ENCODE results near the gene HEXIM1. TPM values are rescaled to one million over a fixed set of nuclear protein-coding genes. Genes with fewer than 3 reads are reported as not detected.

HEXIM1 gene
- total RNA-seq, 6 experiments from 2014 or later = 14.0 to 27.1 (median 19.6) TPM

DNA sequence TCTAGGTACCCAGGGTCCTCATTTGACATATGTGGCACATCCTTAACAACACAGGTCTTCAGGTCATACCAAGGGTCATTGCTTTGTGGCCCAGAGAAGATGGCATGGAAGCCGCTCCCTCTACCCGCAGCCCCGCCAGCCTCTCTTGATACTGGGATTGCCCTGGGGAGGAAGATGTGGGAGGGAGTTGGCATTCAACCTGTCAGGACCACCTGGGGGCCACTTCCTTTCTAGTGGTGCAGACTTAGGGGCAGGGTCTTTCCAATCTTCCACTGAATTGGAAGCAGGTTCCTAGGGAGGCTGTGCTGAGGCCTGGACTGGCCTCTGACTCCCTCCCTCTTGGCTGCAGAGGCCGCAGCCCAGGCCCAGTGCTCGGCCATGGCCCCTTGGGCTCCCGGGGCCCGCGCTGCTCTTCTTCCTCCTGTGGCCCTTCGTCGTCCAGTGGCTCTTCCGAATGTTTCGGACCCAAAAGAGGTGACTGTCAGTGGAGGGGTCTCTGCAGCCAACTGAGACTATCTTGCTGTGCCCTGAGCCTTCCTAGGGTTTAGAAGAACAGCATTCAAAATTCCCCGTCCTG, 5.1 kb upstream of the HEXIM1 start:
- ATAC-seq (no peak), DNase-seq (peak in 1 of 3 donors; percentile 46)
- H3K9me3 ChIP-seq = no peaks in the 10 kb centered on the region
- intact Hi-C loops (cut with DNase I) = no loop called here
- H3K4me1 ChIP-seq = peaks cover 0 to 24% (median 10%) of the 10 kb centered on the region in 4 donors
- H3K27me3 ChIP-seq = no peaks in the 10 kb centered on the region
- TF ChIP-seq, protein P1, sequence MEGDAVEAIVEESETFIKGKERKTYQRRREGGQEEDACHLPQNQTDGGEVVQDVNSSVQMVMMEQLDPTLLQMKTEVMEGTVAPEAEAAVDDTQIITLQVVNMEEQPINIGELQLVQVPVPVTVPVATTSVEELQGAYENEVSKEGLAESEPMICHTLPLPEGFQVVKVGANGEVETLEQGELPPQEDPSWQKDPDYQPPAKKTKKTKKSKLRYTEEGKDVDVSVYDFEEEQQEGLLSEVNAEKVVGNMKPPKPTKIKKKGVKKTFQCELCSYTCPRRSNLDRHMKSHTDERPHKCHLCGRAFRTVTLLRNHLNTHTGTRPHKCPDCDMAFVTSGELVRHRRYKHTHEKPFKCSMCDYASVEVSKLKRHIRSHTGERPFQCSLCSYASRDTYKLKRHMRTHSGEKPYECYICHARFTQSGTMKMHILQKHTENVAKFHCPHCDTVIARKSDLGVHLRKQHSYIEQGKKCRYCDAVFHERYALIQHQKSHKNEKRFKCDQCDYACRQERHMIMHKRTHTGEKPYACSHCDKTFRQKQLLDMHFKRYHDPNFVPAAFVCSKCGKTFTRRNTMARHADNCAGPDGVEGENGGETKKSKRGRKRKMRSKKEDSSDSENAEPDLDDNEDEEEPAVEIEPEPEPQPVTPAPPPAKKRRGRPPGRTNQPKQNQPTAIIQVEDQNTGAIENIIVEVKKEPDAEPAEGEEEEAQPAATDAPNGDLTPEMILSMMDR (IDR thresholded peaks at IDR 0.05) = no peak
- TF ChIP-seq POLR2A (IDR thresholded peaks at IDR 0.05) = no peak
- no CpG with 5 or more reads among the region's 13 CpGs for WGBS (ENCODE audit: insufficient coverage, low coverage, low lambda C conversion rate, missing lambda C conversion rate)
- no peak overlapping the region for H3K4me3 ChIP-seq
- peaks cover 0 to 14% (median 0%) of the 10 kb centered on the region in 4 donors for H3K36me3 ChIP-seq
- peak overlapping the region; percentile 67 to 90 (median 68) for H3K27ac ChIP-seq

DNA sequence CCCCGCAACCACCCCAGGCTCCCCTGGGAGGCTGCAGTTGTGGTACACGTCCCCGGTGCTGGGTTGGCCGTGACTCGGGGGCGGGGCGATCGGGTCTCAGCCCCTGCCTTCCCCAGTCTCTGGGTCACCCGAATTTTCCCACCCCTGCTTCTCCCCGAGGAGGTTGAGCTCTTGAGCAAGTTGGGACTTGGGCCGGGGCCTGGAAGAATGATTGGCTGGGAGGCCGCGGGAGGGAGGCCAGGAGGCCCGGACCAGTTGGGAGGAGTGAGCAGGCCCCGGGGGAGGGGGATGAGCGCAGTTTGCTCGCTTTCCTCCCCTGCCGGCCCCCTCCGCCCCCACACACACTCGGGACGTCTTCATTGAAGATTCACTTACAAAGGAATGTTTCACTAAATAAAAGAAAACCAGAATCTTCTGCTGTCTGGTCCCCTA, 4.5 kb upstream of the HEXIM1 start:
- peak overlapping the region; percentile 30 to 54 (median 47) for H3K4me3 ChIP-seq
- peak; percentile 2 to 18 (median 5) for ATAC-seq
- peaks cover 0 to 18% (median 7%) of the 10 kb centered on the region in 4 donors for H3K4me1 ChIP-seq
- TF ChIP-seq POLR2A (IDR thresholded peaks at IDR 0.05) = no peak
- TF ChIP-seq, protein P1 (IDR thresholded peaks at IDR 0.05) = no peak
- H3K9me3 ChIP-seq = no peaks in the 10 kb centered on the region
- intact Hi-C loops (cut with DNase I) = no loop called here
- peak; percentile 72 to 91 (median 83) for DNase-seq
- no peaks in the 10 kb centered on the region for H3K27me3 ChIP-seq
- peak overlapping the region; percentile 67 to 90 (median 68) for H3K27ac ChIP-seq
- H3K36me3 ChIP-seq = peaks cover 0 to 8% (median 0%) of the 10 kb centered on the region in 4 donors
- WGBS (ENCODE audit: insufficient coverage, low coverage, low lambda C conversion rate, missing lambda C conversion rate) = 6% methylated on average over 13 of the region's 21 CpGs

DNA sequence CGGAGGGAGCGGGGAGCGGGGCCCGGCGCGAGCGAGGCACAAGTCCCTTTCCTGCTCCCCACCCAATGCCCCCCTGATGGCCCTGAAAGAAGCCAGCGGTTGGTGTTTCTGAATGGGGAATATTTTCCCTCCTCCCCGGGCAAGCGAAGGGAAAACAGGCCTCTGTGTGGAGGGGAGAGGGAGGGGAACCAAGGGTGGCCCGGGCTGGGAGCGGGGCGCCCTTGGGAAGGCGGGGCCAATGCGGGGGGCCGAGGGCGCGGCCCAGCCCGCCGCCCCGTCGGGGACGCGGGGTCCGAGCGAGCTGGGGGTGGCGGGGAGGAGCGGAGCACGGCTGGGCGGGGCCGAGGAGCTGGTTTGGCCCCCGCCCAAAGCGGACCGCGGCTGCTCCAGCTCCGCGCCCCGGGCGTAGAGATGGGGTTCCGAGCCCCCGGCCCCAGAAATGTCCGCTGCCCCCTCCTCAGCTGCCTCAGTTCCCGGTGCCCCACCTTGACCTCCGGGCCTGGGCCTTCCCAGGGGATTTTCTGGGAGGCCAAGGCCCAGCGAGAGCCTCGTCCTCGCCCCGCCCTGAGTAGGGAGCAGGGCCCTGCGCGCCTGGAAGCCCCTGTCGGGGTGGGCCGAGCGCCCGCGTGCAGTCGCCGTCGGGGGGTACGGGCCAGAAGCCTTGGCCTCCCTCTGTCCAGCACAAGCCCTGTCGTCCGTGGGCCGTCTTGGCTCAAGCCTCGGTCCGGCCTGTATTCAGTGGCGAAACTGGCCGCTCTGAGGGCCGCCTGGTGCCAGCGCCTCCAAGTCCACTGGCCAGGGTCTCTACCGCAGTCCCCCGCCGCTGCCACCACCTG, 3.9 kb upstream of the HEXIM1 start:
- H3K4me1 ChIP-seq = peaks cover 0 to 17% (median 4%) of the 10 kb centered on the region in 4 donors
- intact Hi-C loops (cut with DNase I) = no loop called here
- H3K27ac ChIP-seq = peak overlapping the region; percentile 67 to 90 (median 68)
- peak; percentile 6 to 34 (median 18) for ATAC-seq
- H3K36me3 ChIP-seq = peaks cover 0 to 8% (median 0%) of the 10 kb centered on the region in 4 donors
- no peaks in the 10 kb centered on the region for H3K9me3 ChIP-seq
- TF ChIP-seq POLR2A (IDR thresholded peaks at IDR 0.05) = peak; percentile 45
- TF ChIP-seq, protein P1 (IDR thresholded peaks at IDR 0.05) = no peak
- H3K4me3 ChIP-seq = peak overlapping the region; percentile 30 to 54 (median 47)
- DNase-seq = peak; percentile 66 to 73 (median 70)
- H3K27me3 ChIP-seq = no peaks in the 10 kb centered on the region
- 3% methylated on average over 20 of the region's 71 CpGs for WGBS (ENCODE audit: insufficient coverage, low coverage, low lambda C conversion rate, missing lambda C conversion rate)

DNA sequence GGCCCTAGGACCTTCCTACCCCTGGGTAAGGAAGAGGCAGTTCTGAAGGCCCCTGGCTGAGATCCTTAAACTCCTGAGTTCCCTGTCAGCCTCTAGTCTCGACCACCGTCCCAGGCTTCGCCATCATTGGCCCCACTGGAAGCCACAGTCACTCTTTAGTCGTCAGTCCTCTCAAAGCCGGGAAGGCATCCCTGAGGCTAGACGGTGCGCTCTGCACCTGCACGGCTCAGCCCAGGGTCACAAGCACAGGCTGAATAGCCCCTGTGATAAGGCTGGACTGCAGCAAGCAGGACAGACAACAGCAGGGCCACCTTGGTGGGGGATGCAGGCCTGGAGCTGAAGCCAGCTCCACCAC, 3.3 kb upstream of the HEXIM1 start:
- H3K27me3 ChIP-seq = no peaks in the 10 kb centered on the region
- H3K4me1 ChIP-seq = peaks cover 0 to 17% (median 4%) of the 10 kb centered on the region in 4 donors
- peak in 1 of 3 donors; percentile 44 for DNase-seq
- no peaks in the 10 kb centered on the region for H3K9me3 ChIP-seq
- intact Hi-C loops (cut with DNase I) = no loop called here
- no peak for ATAC-seq
- H3K27ac ChIP-seq = peak overlapping the region; percentile 67 to 90 (median 68)
- TF ChIP-seq, protein P1 (IDR thresholded peaks at IDR 0.05) = no peak
- no peak for TF ChIP-seq POLR2A (IDR thresholded peaks at IDR 0.05)
- H3K4me3 ChIP-seq = peak overlapping the region; percentile 30 to 54 (median 47)
- H3K36me3 ChIP-seq = peaks cover 0 to 8% (median 0%) of the 10 kb centered on the region in 4 donors
- WGBS (ENCODE audit: insufficient coverage, low coverage, low lambda C conversion rate, missing lambda C conversion rate) = 75% methylated on average over 4 of the region's 8 CpGs
